ENCODE data around the gene MAJIN.

DNA sequence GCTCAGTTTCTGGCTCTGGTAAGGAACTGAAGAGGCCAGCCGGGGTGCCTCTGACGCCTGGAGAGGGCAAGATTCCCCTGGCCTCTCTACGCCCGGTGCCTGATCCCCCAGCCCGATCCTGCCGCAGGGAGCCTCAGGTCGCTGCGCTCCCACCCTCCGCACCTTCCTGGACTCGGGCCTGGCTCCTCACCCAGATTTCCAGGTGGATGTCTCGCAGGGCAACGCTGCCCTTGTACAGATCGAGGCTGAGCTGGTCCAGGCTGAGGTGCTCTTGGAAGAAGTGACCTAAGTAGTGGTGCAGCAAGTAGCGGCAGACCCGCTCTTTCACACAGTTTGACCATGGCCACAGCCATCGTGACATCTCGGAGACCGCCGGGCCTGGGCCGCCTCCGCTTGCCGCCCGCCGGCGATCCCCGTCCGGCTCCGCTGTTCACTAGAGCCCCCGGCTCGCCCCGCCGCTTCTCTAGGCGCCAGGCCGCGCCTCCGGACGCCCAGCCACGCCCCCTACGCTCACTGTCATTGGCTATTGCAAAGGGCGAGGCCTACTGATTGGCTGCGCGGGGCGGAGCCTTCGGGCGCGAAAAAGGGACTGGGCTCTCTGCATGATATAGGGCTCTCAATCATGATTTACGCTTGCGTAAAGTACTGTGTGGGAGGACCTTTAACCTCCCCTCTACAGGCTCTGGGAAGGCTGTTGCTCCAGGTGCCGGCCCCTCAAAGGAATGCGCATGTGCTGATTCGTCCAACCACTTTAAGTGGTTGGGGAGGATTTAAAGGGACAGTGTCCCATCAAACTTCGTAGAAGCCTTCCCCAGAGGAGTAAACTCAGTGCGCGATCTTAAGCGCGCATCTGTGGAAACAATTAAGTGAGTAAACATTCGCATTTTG is 54.9 kb downstream of the MAJIN start, which contains the start of gene ATG2A:
- TF ChIP-seq, protein P1, sequence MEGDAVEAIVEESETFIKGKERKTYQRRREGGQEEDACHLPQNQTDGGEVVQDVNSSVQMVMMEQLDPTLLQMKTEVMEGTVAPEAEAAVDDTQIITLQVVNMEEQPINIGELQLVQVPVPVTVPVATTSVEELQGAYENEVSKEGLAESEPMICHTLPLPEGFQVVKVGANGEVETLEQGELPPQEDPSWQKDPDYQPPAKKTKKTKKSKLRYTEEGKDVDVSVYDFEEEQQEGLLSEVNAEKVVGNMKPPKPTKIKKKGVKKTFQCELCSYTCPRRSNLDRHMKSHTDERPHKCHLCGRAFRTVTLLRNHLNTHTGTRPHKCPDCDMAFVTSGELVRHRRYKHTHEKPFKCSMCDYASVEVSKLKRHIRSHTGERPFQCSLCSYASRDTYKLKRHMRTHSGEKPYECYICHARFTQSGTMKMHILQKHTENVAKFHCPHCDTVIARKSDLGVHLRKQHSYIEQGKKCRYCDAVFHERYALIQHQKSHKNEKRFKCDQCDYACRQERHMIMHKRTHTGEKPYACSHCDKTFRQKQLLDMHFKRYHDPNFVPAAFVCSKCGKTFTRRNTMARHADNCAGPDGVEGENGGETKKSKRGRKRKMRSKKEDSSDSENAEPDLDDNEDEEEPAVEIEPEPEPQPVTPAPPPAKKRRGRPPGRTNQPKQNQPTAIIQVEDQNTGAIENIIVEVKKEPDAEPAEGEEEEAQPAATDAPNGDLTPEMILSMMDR (IDR thresholded peaks at IDR 0.05), result no peak
- TF ChIP-seq ZFX (IDR thresholded peaks at IDR 0.05; ENCODE audit: borderline replicate concordance), result no peak
